IMR-90 (cell line): ENCODE measurements around the gene TAP2. TPM values are rescaled to one million over a fixed set of nuclear protein-coding genes. Genes with fewer than 3 reads are reported as not detected.
A peak's percentile ranks its signal among the peaks of the same experiment; 100 is the strongest.

Experiments
- ATAC-seq: fragments of 200-7000 bp; cut with Tn5 transposase; 2 replicates; pipeline ENCODE4 v1.9.1; 2020; ENCODE audit warnings: low read depth, mild to moderate bottlenecking, moderate library complexity
- BruUV-seq: library from RNA; stranded (reverse); fragments of 400-500 nt; replicated peaks from 2 replicates; lab custom pipeline; 2021; lab: Mats Ljungman, UMichigan
- CTCF ChIA-PET: fragments of 300-600 bp; formaldehyde crosslinking; extraction: SDS; loops from one replicate; lab custom pipeline; 2021; ENCODE audit warnings: antibody characterized with exemption; lab: Yijun Ruan, JAX
- POLR2A ChIA-PET: fragments of 300-600 bp; sonication (Branson Sonifier 250); formaldehyde crosslinking; loops from one replicate; lab custom pipeline; 2022; ENCODE audit warnings: antibody characterized with exemption; ENCODE audit not compliant: unreplicated experiment; lab: Charles Lee
- DNase-seq: peaks from one replicate; pipeline ENCODE4 v3.0.0; 2013
- H2AFZ ChIP-seq: replicated peaks from 2 replicates; pipeline ENCODE3; 2013; ENCODE audit warnings: low read length, mild to moderate bottlenecking; ENCODE audit not compliant: poor library complexity
- H2AK5ac ChIP-seq: 2 replicates; pipeline ENCODE4 v1.6.1; 2013; ENCODE audit warnings: low read depth, low read length, inconsistent platforms
- H2AK9ac ChIP-seq: replicated peaks from 2 replicates; pipeline ENCODE3; 2013; ENCODE audit warnings: mild to moderate bottlenecking, low read depth, low read length, moderate library complexity; ENCODE audit not compliant: poor library complexity
- H2BK120ac ChIP-seq: 2 replicates; pipeline ENCODE4 v1.6.1; 2013; ENCODE audit warnings: low read depth, low read length, inconsistent platforms
- H2BK15ac ChIP-seq: 3 replicates; pipeline ENCODE4 v1.6.1; 2013; ENCODE audit warnings: low read depth, low read length, inconsistent platforms
- H2BK20ac ChIP-seq: 2 replicates; pipeline ENCODE4 v1.6.1; 2013; ENCODE audit warnings: low read depth, mild to moderate bottlenecking, inconsistent platforms, low read length, moderate library complexity
- H2BK5ac ChIP-seq: 2 replicates; pipeline ENCODE4 v1.6.1; 2013; ENCODE audit warnings: mild to moderate bottlenecking, low read depth, low read length, inconsistent platforms; ENCODE audit not compliant: poor library complexity, severe bottlenecking
- H3K14ac ChIP-seq: replicated peaks from 2 replicates; pipeline ENCODE4 v1.6.1; 2013; ENCODE audit warnings: low read depth, low read length, inconsistent platforms
- H3K18ac ChIP-seq: 2 replicates; pipeline ENCODE4 v1.6.1; 2013; ENCODE audit warnings: low read depth, low read length, control low read depth
- H3K23ac ChIP-seq: 2 replicates; pipeline ENCODE4 v1.6.1; 2013; ENCODE audit warnings: low read depth, low read length, inconsistent platforms
- H3K27ac ChIP-seq: 2 replicates; pipeline ENCODE4 v1.5.1; 2013; ENCODE audit warnings: mild to moderate bottlenecking, control low read depth, low read length; ENCODE audit not compliant: insufficient read depth
- H3K27me3 ChIP-seq: 2 replicates; pipeline ENCODE4 v1.6.1; 2013; ENCODE audit warnings: low read length; ENCODE audit not compliant: control insufficient read depth, insufficient read depth
- H3K36me3 ChIP-seq: 2 replicates; pipeline ENCODE4 v1.6.1; 2013; ENCODE audit warnings: low read length, mixed read lengths; ENCODE audit not compliant: control insufficient read depth, insufficient read depth
- H3K4ac ChIP-seq: 2 replicates; pipeline ENCODE4 v1.6.1; 2013; ENCODE audit warnings: low read depth, low read length, inconsistent platforms
- H3K4me1 ChIP-seq: 2 replicates; pipeline ENCODE4 v1.6.1; 2013; ENCODE audit warnings: low read length, mixed read lengths; ENCODE audit not compliant: control insufficient read depth, insufficient read depth
- H3K4me2 ChIP-seq: 2 replicates; pipeline ENCODE4 v1.6.1; 2013; ENCODE audit warnings: low read depth, mild to moderate bottlenecking, control low read depth, low read length, moderate library complexity
- H3K4me3 ChIP-seq: 2 replicates; pipeline ENCODE4 v1.5.1; 2013; ENCODE audit warnings: low read depth, mild to moderate bottlenecking, control low read depth, low read length, moderate library complexity; ENCODE audit not compliant: insufficient read depth
- H3K56ac ChIP-seq: 2 replicates; pipeline ENCODE4 v1.6.1; 2013; ENCODE audit warnings: low read length, inconsistent platforms; ENCODE audit not compliant: insufficient read depth; ENCODE audit errors: extremely low read depth
- H3K79me1 ChIP-seq, 2 experiments: 2 replicates each; pipeline ENCODE4 v1.6.1; 2013; ENCODE audit warnings: low read length in 2 of 2, inconsistent platforms in 1 of 2, low read depth in 1 of 2
- H3K9ac ChIP-seq: 2 replicates; pipeline ENCODE4 v1.6.1; 2013; ENCODE audit warnings: low read depth, low read length, control low read depth
- H3K9me1 ChIP-seq: 2 replicates; pipeline ENCODE4 v1.6.1; 2013; ENCODE audit warnings: low read length, inconsistent platforms; ENCODE audit not compliant: insufficient read depth
- H3K9me3 ChIP-seq: 2 replicates; pipeline ENCODE4 v1.6.1; 2013; ENCODE audit warnings: low read length; ENCODE audit not compliant: control insufficient read depth, insufficient read depth
- H4K20me1 ChIP-seq: 2 replicates; pipeline ENCODE4 v1.6.1; 2013; ENCODE audit warnings: low read length, inconsistent platforms; ENCODE audit not compliant: insufficient read depth
- H4K5ac ChIP-seq: 2 replicates; pipeline ENCODE4 v1.6.1; 2013; ENCODE audit warnings: mild to moderate bottlenecking, low read depth, low read length, control low read depth
- H4K8ac ChIP-seq, 2 experiments: 2 replicates each; pipeline ENCODE4 v1.6.1; 2013; ENCODE audit warnings: low read depth in 2 of 2, low read length in 2 of 2, control low read depth in 1 of 2, inconsistent platforms in 1 of 2
- H4K91ac ChIP-seq: 2 replicates; pipeline ENCODE4 v1.6.1; 2013; ENCODE audit warnings: low read depth, low read length, inconsistent platforms; ENCODE audit not compliant: insufficient read depth
- CHD1 ChIP-seq: IDR thresholded peaks from 2 replicates; pipeline ENCODE4 v1.6.1; 2012; ENCODE audit warnings: low read depth, low read length, improper control_type of control experiment
- CTCF ChIP-seq: conservative IDR thresholded peaks from 2 replicates; pipeline ENCODE4 v1.5.1; 2012; ENCODE audit warnings: mild to moderate bottlenecking, low read depth, low read length, improper control_type of control experiment
- ELK1 ChIP-seq: fragments of 150-350 bp; IDR thresholded peaks from 2 replicates; pipeline ENCODE4 v1.6.1; 2016; ENCODE audit warnings: low read depth, mild to moderate bottlenecking, low read length, moderate library complexity, borderline replicate concordance
- FOS ChIP-seq: fragments of 150-350 bp; IDR thresholded peaks from 2 replicates; pipeline ENCODE4 v1.6.1; 2016; ENCODE audit warnings: low read depth, low read length
- MAFK ChIP-seq: IDR thresholded peaks from 2 replicates; pipeline ENCODE4 v1.6.1; 2012; ENCODE audit warnings: low read depth, low read length, improper control_type of control experiment
- MXI1 ChIP-seq: IDR thresholded peaks from 2 replicates; pipeline ENCODE4 v1.6.1; 2012; ENCODE audit warnings: low read depth, mild to moderate bottlenecking, low read length, moderate library complexity, borderline replicate concordance
- NFE2L2 ChIP-seq: fragments of 150-350 bp; IDR thresholded peaks from 2 replicates; pipeline ENCODE4 v1.6.1; 2016; ENCODE audit warnings: low read depth, mild to moderate bottlenecking, low read length
- RFX5 ChIP-seq: IDR thresholded peaks from 2 replicates; pipeline ENCODE4 v1.8.0; 2012; ENCODE audit warnings: low read depth, mild to moderate bottlenecking, low read length, moderate library complexity
- SMC3 ChIP-seq: fragments of 150-350 bp; IDR thresholded peaks from 2 replicates; pipeline ENCODE4 v1.6.1; 2016; ENCODE audit warnings: low read depth, mild to moderate bottlenecking, antibody characterized with exemption, low read length, moderate library complexity
- WGBS, 2 experiments: methylation state at CpG; one replicate each; pipeline versions ENCODE4 v1.1.5 to v1.1.7; 2013; ENCODE audit warnings: missing lambda C conversion rate in 2 of 2; ENCODE audit not compliant: insufficient read length in 1 of 2; ENCODE audit errors: extremely low coverage in 2 of 2; 5-methylcytosine and 5-hydroxymethylcytosine counted together
- dilution Hi-C: fragments of 300-500 bp; cut with HindIII; formaldehyde crosslinking; loops from one replicate; pipeline ENCODE4 v1.14.3; 2018; ENCODE audit warnings: low sequenced_read_pairs; ENCODE audit not compliant: unreplicated experiment
- in situ Hi-C: fragments of 300-500 bp; cut with MboI; formaldehyde crosslinking; loops from 3 replicates; pipeline ENCODE4 v1.14.3; 2019; ENCODE audit warnings: low sequenced_read_pairs, inconsistent platforms, mixed read lengths
- intact Hi-C: fragments of 100-400 bp; cut with micrococcal nuclease; formaldehyde crosslinking; loops from 2 replicates; pipeline ENCODE4 v1.10.0; 2022
- polyA plus RNA-seq, 3 experiments: library from polyadenylated mRNA; depleted of rRNA; stranded (reverse); fragments of >200 nt; gene quantifications; 2 replicates each; pipeline ENCODE4 v1.2.3, GENCODE V29; 2012; ENCODE audit warnings: low replicate concordance in 1 of 3
- total RNA-seq: library from RNA; depleted of rRNA; stranded (reverse); fragments of >200 nt; gene quantifications from 2 replicates; pipeline ENCODE4 v1.2.3, GENCODE V29; 2012

Gene TAP2
- total and polyA plus RNA-seq, 2 of the 4 experiments (the other 2 are of a cell fraction), result 6.6 to 11.4 TPM

GRCh38 chr6:32842021-32842650 lies 3.6 kb upstream of the TAP2 start:
- in situ Hi-C loops (no loop called here), intact Hi-C loops (no loop called here), dilution Hi-C loops (no loop called here)
- peaks cover 12% of the 10 kb centered on the region for H3K36me3 ChIP-seq
- WGBS, 2 experiments, result 100% methylated on average over 3 of the region's 6 CpGs; no CpG with 5 or more reads in 1 of the 2 experiments
- no TSS peak for BruUV-seq
- no peaks in the 10 kb centered on the region for H3K27me3 ChIP-seq
- no peak overlapping the region for H4K8ac ChIP-seq
- H2BK5ac ChIP-seq, result no peak overlapping the region
- H3K9ac ChIP-seq, result no peak overlapping the region
- H2BK15ac ChIP-seq, result no peak overlapping the region
- ATAC-seq, result no peak
- H3K56ac ChIP-seq, result no peak overlapping the region
- H3K27ac ChIP-seq, result no peak overlapping the region
- POLR2A ChIA-PET, result no interaction called here
- H4K20me1 ChIP-seq, result no peaks in the 10 kb centered on the region
- no peak overlapping the region for H3K4me2 ChIP-seq
- CTCF ChIA-PET, result interaction anchor here (1.1 kb wide), 1 partner anchor 12 kb away, joined by 4 read pairs; the partner anchor contains the start of genes PSMB9 and TAP1
- peaks cover 2 to 30% of the 10 kb centered on the region in 2 experiments; a peak in 2 of 4 replicates for H3K79me1 ChIP-seq
- H3K23ac ChIP-seq, result peak overlapping the region; percentile 36; the same call in 1 of the 2 replicates
- TF ChIP-seq MAFK, result no peak
- no peak for TF ChIP-seq CTCF
- no peak for TF ChIP-seq SMC3
- no peak for TF ChIP-seq RFX5
- no peak for TF ChIP-seq MXI1
- no peak for TF ChIP-seq FOS
- no peak for TF ChIP-seq NFE2L2
- TF ChIP-seq CHD1, result no peak
- TF ChIP-seq ELK1, result no peak
- no peak overlapping the region for H4K5ac ChIP-seq
- H2AFZ ChIP-seq, result no peak overlapping the region
- H2BK120ac ChIP-seq, result no peak overlapping the region
- no peak overlapping the region for H3K4me3 ChIP-seq
- peaks cover 6% of the 10 kb centered on the region; the same call in 1 of the 2 replicates for H3K9me1 ChIP-seq
- H3K14ac ChIP-seq, result no peak overlapping the region
- H2AK9ac ChIP-seq, result no peak overlapping the region
- H3K9me3 ChIP-seq, result no peaks in the 10 kb centered on the region
- no peak overlapping the region for H2BK20ac ChIP-seq
- H3K4ac ChIP-seq, result no peak overlapping the region
- peaks cover 8% of the 10 kb centered on the region for H3K4me1 ChIP-seq
- no peak for DNase-seq
- H3K18ac ChIP-seq, result no peak overlapping the region
- H4K91ac ChIP-seq, result no peak overlapping the region
- H2AK5ac ChIP-seq, result no peak overlapping the region
